Adrenal gland (tissue), 12 donors: Measurements from ENCODE around the gene APOA1. TPM values are rescaled to one million over a fixed set of nuclear protein-coding genes. Genes with fewer than 3 reads are reported as not detected.

Experiments
- DNase-seq, 7 donors: peaks; one replicate each; pipeline ENCODE4 v3.0.0-alpha.2; 2019 to 2020
- H3K27ac ChIP-seq, 5 donors: fragments of 200-600 bp; sonication (generic) in 4 of 5; 1 replicate in 3 of 5; 2 replicates in 2 of 5; pipeline versions ENCODE4 v1.5.1 to v1.8.0; 2016 to 2020; ENCODE audit warnings: mild to moderate bottlenecking in 1 of 5
- H3K27me3 ChIP-seq: fragments of 200-600 bp; 2 replicates; pipeline ENCODE4 v1.8.0; 2021
- H3K36me3 ChIP-seq, 2 donors: fragments of 200-600 bp; replicated peaks in 1 of 2; 1 replicate in 1 of 2; 2 replicates in 1 of 2; pipeline versions ENCODE4 v1.5.1 to v1.8.0; 2018 to 2022
- H3K4me1 ChIP-seq, 2 donors: fragments of 200-600 bp; replicated peaks in 1 of 2; 1 replicate in 1 of 2; 2 replicates in 1 of 2; pipeline versions ENCODE4 v1.5.1 to v1.8.0; 2018 to 2021
- H3K4me3 ChIP-seq, 4 donors: fragments of 200-600 bp; sonication (generic) in 3 of 4; one replicate each; pipeline ENCODE4 v1.5.1; 2016 to 2018
- H3K9me3 ChIP-seq, 3 donors: fragments of 200-600 bp; sonication (generic) in 1 of 3; replicated peaks in 1 of 3; 1 replicate in 2 of 3; 2 replicates in 1 of 3; pipeline versions ENCODE4 v1.5.1 to v1.8.0; 2016 to 2021
- CTCF ChIP-seq, 6 experiments: fragments of 450-650 bp in 4 of 6; fragments of 200-600 bp in 2 of 6; sonication (generic) in 1 of 6; IDR thresholded peaks; 1 replicate in 5 of 6; 2 replicates in 1 of 6; pipeline versions ENCODE4 v1.5.1 to v1.8.0; 2016 to 2021; ENCODE audit warnings: antibody characterized with exemption in 6 of 6, mild to moderate bottlenecking in 2 of 6, moderate library complexity in 1 of 6
- POLR2A ChIP-seq, 2 donors: fragments of 450-650 bp; IDR thresholded peaks; one replicate each; pipeline ENCODE4 v1.6.1; 2017; ENCODE audit warnings: antibody characterized with exemption in 2 of 2, mild to moderate bottlenecking in 2 of 2, moderate library complexity in 1 of 2
- WGBS, 4 donors: extraction: QIAGEN DNeasy Blood & Tissue Kit in 2 of 4; methylation state at CpG; one replicate each; pipeline versions ENCODE4 v1.1.5 to v1.1.7; 2013 to 2017; 5-methylcytosine and 5-hydroxymethylcytosine counted together
- intact Hi-C, 2 donors: fragments of 100-400 bp; cut with DNase I; formaldehyde crosslinking; loops; one replicate each; pipeline versions ENCODE4 v1.14.1 to v1.15.0; 2022 to 2023
- polyA plus RNA-seq, 3 donors: library from polyadenylated mRNA; stranded (reverse); fragments of 200-250 nt in 2 of 3; fragments of 350-450 nt in 1 of 3; fragmentation: Illumina TruSeq in 1 of 3; extraction: RNeasy Lipid Tissue Mini Kit (QIAGEN cat#74804) in 1 of 3; gene quantifications; one replicate each; pipeline ENCODE4 v1.2.3, GENCODE V29; 2013 to 2014
- total RNA-seq, 9 donors: library from RNA; depleted of rRNA in 4 of 9; stranded (reverse); fragments of >200 nt in 4 of 9; fragments of 120-200 nt in 1 of 9; fragmentation: NEBNext Ultra II Directional in 1 of 9; extraction: Animal tissue kit (Norgen Biotek cat#: 25700) in 1 of 9; gene quantifications; one replicate each; pipeline versions ENCODE4 v1.1.0 to v1.2.4, GENCODE V29; 2013 to 2023
- donor health status: healthy with polysubstance abuse.
- donor health status: Bipolar disorder and iron deficiency.
- donor health status: DM: yes; HTN: yes; CAD: no.
- donor health status: DM: no; HTN: no; CAD: no.
- donor health status: DM: no; HTN: no; CAD: no.
- donor health status: DM: yes; HTN: yes; CAD: no.

APOA1 gene
- total and polyA plus RNA-seq, 12 donors, result 0.28 to 691 (median 2.6) TPM; not detected in 4

- Histone ChIP-seq H3K4me1 (no peaks in the 10 kb centered on the region), H3K27me3 (no peaks in the 10 kb centered on the region), H3K27ac (no peak overlapping the region), H3K4me3 (no peak overlapping the region), H3K36me3 (peaks cover 0 to 63% of the 10 kb centered on the region in 2 donors), H3K9me3 (no peaks in the 10 kb centered on the region)
- WGBS, 4 donors, result 84 to 95% (median 91%) methylated on average over 1 of the region's 1 CpG
- DNase-seq, result no peak
- intact Hi-C loops, result no loop called here
- TF ChIP-seq CTCF (IDR thresholded peaks at IDR 0.05) (no peak), POLR2A (IDR thresholded peaks at IDR 0.05) (no peak)
These were observed 28.3 kb upstream of the APOA1 start for GRCh38 chr11:116865696-116866095.

- TF ChIP-seq CTCF (IDR thresholded peaks at IDR 0.05) (no peak), POLR2A (IDR thresholded peaks at IDR 0.05) (no peak)
- DNase-seq, result no peak
- H3K27ac ChIP-seq, result no peak overlapping the region
- H3K36me3 ChIP-seq, result peaks cover 0 to 70% of the 10 kb centered on the region in 2 donors
- H3K27me3 ChIP-seq, result no peaks in the 10 kb centered on the region
- no peaks in the 10 kb centered on the region for H3K9me3 ChIP-seq
- H3K4me1 ChIP-seq, result no peaks in the 10 kb centered on the region
- no peak overlapping the region for H3K4me3 ChIP-seq
- intact Hi-C loops, result no loop called here
- WGBS, 4 donors, result 87 to 95% (median 92%) methylated on average over 5 of the region's 5 CpGs
These were observed 27.1 kb upstream of the APOA1 start for GRCh38 chr11:116864531-116864930.

GRCh38 chr11:116862951-116863350 is 25.5 kb upstream of the APOA1 start:
- intact Hi-C loops, result no loop called here
- Histone ChIP-seq H3K4me3 (no peak overlapping the region), H3K4me1 (no peaks in the 10 kb centered on the region), H3K27me3 (no peaks in the 10 kb centered on the region), H3K36me3 (peaks cover 0 to 83% of the 10 kb centered on the region in 2 donors), H3K27ac (no peak overlapping the region), H3K9me3 (no peaks in the 10 kb centered on the region)
- DNase-seq, result no peak
- 94 to 98% (median 97%) methylated on average over 3 of the region's 3 CpGs for WGBS, 4 donors
- TF ChIP-seq POLR2A (IDR thresholded peaks at IDR 0.05) (no peak), CTCF (IDR thresholded peaks at IDR 0.05) (no peak)

DNA sequence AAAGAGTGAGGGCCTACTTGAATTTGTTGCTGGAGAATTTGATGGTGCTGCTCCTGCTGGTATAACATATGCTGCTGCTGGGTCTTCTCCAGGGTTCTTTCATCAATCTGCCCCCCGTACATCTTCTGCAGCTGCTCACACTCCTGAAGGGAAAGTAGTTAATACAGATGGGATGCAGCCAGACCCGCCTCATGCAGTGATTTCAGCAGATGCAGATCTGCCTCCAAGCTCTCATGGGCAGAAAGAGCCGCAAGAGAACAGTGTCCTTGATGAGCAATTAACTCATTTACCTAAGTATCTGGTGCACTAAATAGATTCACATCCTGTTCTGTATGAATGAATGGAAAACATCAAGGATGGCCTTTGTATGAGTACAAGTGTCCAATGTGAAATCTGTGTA is 24.8 kb upstream of the APOA1 start:
- H3K9me3 ChIP-seq, result no peaks in the 10 kb centered on the region
- TF ChIP-seq CTCF (IDR thresholded peaks at IDR 0.05) (no peak), POLR2A (IDR thresholded peaks at IDR 0.05) (no peak)
- H3K4me3 ChIP-seq, result no peak overlapping the region
- no peak for DNase-seq
- no peaks in the 10 kb centered on the region for H3K27me3 ChIP-seq
- WGBS, 4 donors, result 78 to 97% (median 86%) methylated on average over 3 of the region's 3 CpGs
- intact Hi-C loops, result no loop called here
- peaks cover 0 to 81% of the 10 kb centered on the region in 2 donors for H3K36me3 ChIP-seq
- H3K4me1 ChIP-seq, result no peaks in the 10 kb centered on the region
- no peak overlapping the region for H3K27ac ChIP-seq
